ENCODE results near the gene C10orf95.

The C10orf95 gene

GRCh38 chr10:102444851-102445250, 6.5 kb downstream of the C10orf95 start:
- peaks cover 7% of the 10 kb centered on the region for H3K4me1 Mint-ChIP-seq
- no peak for TF ChIP-seq CTCF (IDR thresholded peaks at IDR 0.05; ENCODE audit: unreplicated experiment in 3 of 3)
- no peak overlapping the region for H3K27ac Mint-ChIP-seq
- H3K4me3 Mint-ChIP-seq = no peak overlapping the region
- H3K27me3 Mint-ChIP-seq (ENCODE audit: low read depth) = no peaks in the 10 kb centered on the region
- no peaks in the 10 kb centered on the region for H3K36me3 Mint-ChIP-seq (ENCODE audit: low read depth)
- H3K9me3 Mint-ChIP-seq = no peaks in the 10 kb centered on the region

- Mint-ChIP-seq H3K27ac (peak overlapping the region in 1 of 3 experiments; percentile 7), H3K4me3 (no peak overlapping the region), H3K36me3 (ENCODE audit: low read depth) (no peaks in the 10 kb centered on the region), H3K27me3 (ENCODE audit: low read depth) (peaks cover 6% of the 10 kb centered on the region), H3K4me1 (peaks cover 25% of the 10 kb centered on the region), H3K9me3 (no peaks in the 10 kb centered on the region)
- no peak for TF ChIP-seq CTCF (IDR thresholded peaks at IDR 0.05; ENCODE audit: unreplicated experiment in 3 of 3)
Observed at GRCh38 chr10:102438374-102438773, 13.0 kb downstream of the C10orf95 start.

- peak overlapping the region; percentile 29 to 68 (median 59) for H3K4me3 Mint-ChIP-seq
- H3K4me1 Mint-ChIP-seq = peaks cover 28% of the 10 kb centered on the region
- no peak for TF ChIP-seq CTCF (IDR thresholded peaks at IDR 0.05; ENCODE audit: unreplicated experiment in 3 of 3)
- peaks cover 6% of the 10 kb centered on the region for H3K27me3 Mint-ChIP-seq (ENCODE audit: low read depth)
- H3K9me3 Mint-ChIP-seq = no peaks in the 10 kb centered on the region
- no peaks in the 10 kb centered on the region for H3K36me3 Mint-ChIP-seq (ENCODE audit: low read depth)
- peak overlapping the region; percentile 7 to 42 (median 33) for H3K27ac Mint-ChIP-seq
Observed at GRCh38 chr10:102437515-102437914, 13.8 kb downstream of the C10orf95 start.

- H3K4me1 Mint-ChIP-seq = peaks cover 35% of the 10 kb centered on the region
- peaks cover 6% of the 10 kb centered on the region for H3K27me3 Mint-ChIP-seq (ENCODE audit: low read depth)
- no peak for TF ChIP-seq CTCF (IDR thresholded peaks at IDR 0.05; ENCODE audit: unreplicated experiment in 3 of 3)
- no peaks in the 10 kb centered on the region for H3K36me3 Mint-ChIP-seq (ENCODE audit: low read depth)
- H3K27ac Mint-ChIP-seq = peak overlapping the region; percentile 86 to 93 (median 93)
- no peaks in the 10 kb centered on the region for H3K9me3 Mint-ChIP-seq
- H3K4me3 Mint-ChIP-seq = peak overlapping the region; percentile 69 to 77 (median 71)
Observed at GRCh38 chr10:102436312-102436711, 15.0 kb downstream of the C10orf95 start.

GRCh38 chr10:102435529-102436233, 15.7 kb downstream of the C10orf95 start:
- no peaks in the 10 kb centered on the region for H3K9me3 Mint-ChIP-seq
- no peak for TF ChIP-seq CTCF (IDR thresholded peaks at IDR 0.05; ENCODE audit: unreplicated experiment in 3 of 3)
- H3K4me1 Mint-ChIP-seq = peaks cover 35% of the 10 kb centered on the region
- peaks cover 6% of the 10 kb centered on the region for H3K27me3 Mint-ChIP-seq (ENCODE audit: low read depth)
- no peaks in the 10 kb centered on the region for H3K36me3 Mint-ChIP-seq (ENCODE audit: low read depth)
- peak overlapping the region; percentile 86 to 93 (median 93) for H3K27ac Mint-ChIP-seq
- H3K4me3 Mint-ChIP-seq = peak overlapping the region; percentile 69 to 78 (median 77)

GRCh38 chr10:102435133-102435497, 16.2 kb downstream of the C10orf95 start:
- peak overlapping the region; percentile 86 to 93 (median 93) for H3K27ac Mint-ChIP-seq
- no peaks in the 10 kb centered on the region for H3K9me3 Mint-ChIP-seq
- no peaks in the 10 kb centered on the region for H3K36me3 Mint-ChIP-seq (ENCODE audit: low read depth)
- H3K27me3 Mint-ChIP-seq (ENCODE audit: low read depth) = peaks cover 6% of the 10 kb centered on the region
- H3K4me1 Mint-ChIP-seq = peaks cover 35% of the 10 kb centered on the region
- peak overlapping the region; percentile 69 to 78 (median 77) for H3K4me3 Mint-ChIP-seq
- TF ChIP-seq CTCF (IDR thresholded peaks at IDR 0.05; ENCODE audit: unreplicated experiment in 3 of 3) = no peak

Data from nephron (organoid).